Measurements from ENCODE around the gene KCNG2.

Gene KCNG2

GRCh38 chr18:79778291-79778791, 19.4 kb upstream of the KCNG2 start:
- Histone ChIP-seq H3K27me3 (ENCODE audit: insufficient read depth, low read length) (peaks cover 31% of the 10 kb centered on the region; the same call in 1 of the 2 replicates), H3K36me3 (ENCODE audit: insufficient read depth, low read length) (no peaks in the 10 kb centered on the region)

GRCh38 chr18:79779021-79779699, 18.6 kb upstream of the KCNG2 start:
- no peaks in the 10 kb centered on the region for H3K4me1 ChIP-seq (ENCODE audit: control insufficient read depth, insufficient read depth, low read length, unreplicated experiment)
- no peak overlapping the region for H2AFZ ChIP-seq (ENCODE audit: low read length, unreplicated experiment)
- no peaks in the 10 kb centered on the region for H3K36me3 ChIP-seq (ENCODE audit: insufficient read depth, low read length)

More at GRCh38 chr18:79778291-79778791, 19.4 kb upstream of the KCNG2 start:
- H3K27ac ChIP-seq (ENCODE audit: low read depth, low read length): no peak overlapping the region
- no peak overlapping the region for H3K4me3 ChIP-seq (ENCODE audit: low read depth, low read length)
- no peaks in the 10 kb centered on the region for H3K4me1 ChIP-seq (ENCODE audit: control insufficient read depth, insufficient read depth, low read length, unreplicated experiment)
- H3K79me2 ChIP-seq (ENCODE audit: control insufficient read depth, insufficient read depth, low read length, unreplicated experiment): no peaks in the 10 kb centered on the region
- H2AFZ ChIP-seq (ENCODE audit: low read length, unreplicated experiment): no peak overlapping the region

GRCh38 chr18:79779700-79780190, 18.0 kb upstream of the KCNG2 start:
- Histone ChIP-seq H3K27me3 (ENCODE audit: insufficient read depth, low read length) (peaks cover 24% of the 10 kb centered on the region; the same call in 1 of the 2 replicates), H3K27ac (ENCODE audit: low read depth, low read length) (no peak overlapping the region), H3K4me3 (ENCODE audit: low read depth, low read length) (no peak overlapping the region), H2AFZ (ENCODE audit: low read length, unreplicated experiment) (no peak overlapping the region), H3K4me1 (ENCODE audit: control insufficient read depth, insufficient read depth, low read length, unreplicated experiment) (no peaks in the 10 kb centered on the region), H3K79me2 (ENCODE audit: control insufficient read depth, insufficient read depth, low read length, unreplicated experiment) (no peaks in the 10 kb centered on the region), H3K36me3 (ENCODE audit: insufficient read depth, low read length) (no peaks in the 10 kb centered on the region)

More at GRCh38 chr18:79779021-79779699, 18.6 kb upstream of the KCNG2 start:
- peaks cover 24% of the 10 kb centered on the region; the same call in 1 of the 2 replicates for H3K27me3 ChIP-seq (ENCODE audit: insufficient read depth, low read length)
- H3K27ac ChIP-seq (ENCODE audit: low read depth, low read length): no peak overlapping the region
- H3K4me3 ChIP-seq (ENCODE audit: low read depth, low read length): no peak overlapping the region
- no peaks in the 10 kb centered on the region for H3K79me2 ChIP-seq (ENCODE audit: control insufficient read depth, insufficient read depth, low read length, unreplicated experiment)

GRCh38 chr18:79780547-79780946, 17.2 kb upstream of the KCNG2 start:
- Histone ChIP-seq H3K27ac (ENCODE audit: low read depth, low read length) (no peak overlapping the region), H3K79me2 (ENCODE audit: control insufficient read depth, insufficient read depth, low read length, unreplicated experiment) (no peaks in the 10 kb centered on the region), H3K4me3 (ENCODE audit: low read depth, low read length) (no peak overlapping the region), H3K27me3 (ENCODE audit: insufficient read depth, low read length) (peaks cover 20% of the 10 kb centered on the region; the same call in 1 of the 2 replicates), H2AFZ (ENCODE audit: low read length, unreplicated experiment) (no peak overlapping the region), H3K4me1 (ENCODE audit: control insufficient read depth, insufficient read depth, low read length, unreplicated experiment) (peaks cover 5% of the 10 kb centered on the region), H3K36me3 (ENCODE audit: insufficient read depth, low read length) (no peaks in the 10 kb centered on the region)

GRCh38 chr18:79781331-79781941, 16.3 kb upstream of the KCNG2 start:
- peaks cover 9% of the 10 kb centered on the region for H3K4me1 ChIP-seq (ENCODE audit: control insufficient read depth, insufficient read depth, low read length, unreplicated experiment)
- H3K27ac ChIP-seq (ENCODE audit: low read depth, low read length): no peak overlapping the region
- no peak overlapping the region for H2AFZ ChIP-seq (ENCODE audit: low read length, unreplicated experiment)
- H3K79me2 ChIP-seq (ENCODE audit: control insufficient read depth, insufficient read depth, low read length, unreplicated experiment): no peaks in the 10 kb centered on the region
- H3K36me3 ChIP-seq (ENCODE audit: insufficient read depth, low read length): no peaks in the 10 kb centered on the region
- H3K4me3 ChIP-seq (ENCODE audit: low read depth, low read length): no peak overlapping the region
- peaks cover 20% of the 10 kb centered on the region; the same call in 1 of the 2 replicates for H3K27me3 ChIP-seq (ENCODE audit: insufficient read depth, low read length)

- no peak overlapping the region for H2AFZ ChIP-seq (ENCODE audit: low read length, unreplicated experiment)
- peaks cover 20% of the 10 kb centered on the region for H3K4me1 ChIP-seq (ENCODE audit: control insufficient read depth, insufficient read depth, low read length, unreplicated experiment)
- H3K27ac ChIP-seq (ENCODE audit: low read depth, low read length): no peak overlapping the region
- peaks cover 8% of the 10 kb centered on the region for H3K27me3 ChIP-seq (ENCODE audit: insufficient read depth, low read length)
- no peak overlapping the region for H3K4me3 ChIP-seq (ENCODE audit: low read depth, low read length)
- H3K79me2 ChIP-seq (ENCODE audit: control insufficient read depth, insufficient read depth, low read length, unreplicated experiment): no peaks in the 10 kb centered on the region
- no peaks in the 10 kb centered on the region for H3K36me3 ChIP-seq (ENCODE audit: insufficient read depth, low read length)
Observed at GRCh38 chr18:79782566-79783308, 15.0 kb upstream of the KCNG2 start.

- Histone ChIP-seq H3K4me1 (ENCODE audit: control insufficient read depth, insufficient read depth, low read length, unreplicated experiment) (peaks cover 20% of the 10 kb centered on the region), H3K79me2 (ENCODE audit: control insufficient read depth, insufficient read depth, low read length, unreplicated experiment) (no peaks in the 10 kb centered on the region), H3K4me3 (ENCODE audit: low read depth, low read length) (peak overlapping the region; percentile 37; the same call in 1 of the 2 replicates), H3K27me3 (ENCODE audit: insufficient read depth, low read length) (peaks cover 4% of the 10 kb centered on the region), H3K36me3 (ENCODE audit: insufficient read depth, low read length) (no peaks in the 10 kb centered on the region), H2AFZ (ENCODE audit: low read length, unreplicated experiment) (no peak overlapping the region), H3K27ac (ENCODE audit: low read depth, low read length) (peak overlapping the region; percentile 41; the same call in 1 of the 2 replicates)
Observed at GRCh38 chr18:79784071-79784913, 13.4 kb upstream of the KCNG2 start.

GRCh38 chr18:79784965-79785770, 12.6 kb upstream of the KCNG2 start:
- no peaks in the 10 kb centered on the region for H3K79me2 ChIP-seq (ENCODE audit: control insufficient read depth, insufficient read depth, low read length, unreplicated experiment)
- no peak overlapping the region for H2AFZ ChIP-seq (ENCODE audit: low read length, unreplicated experiment)
- H3K36me3 ChIP-seq (ENCODE audit: insufficient read depth, low read length): no peaks in the 10 kb centered on the region
- H3K4me3 ChIP-seq (ENCODE audit: low read depth, low read length): peak overlapping the region; percentile 37; the same call in 1 of the 2 replicates
- peaks cover 21% of the 10 kb centered on the region for H3K4me1 ChIP-seq (ENCODE audit: control insufficient read depth, insufficient read depth, low read length, unreplicated experiment)
- H3K27me3 ChIP-seq (ENCODE audit: insufficient read depth, low read length): peaks cover 4% of the 10 kb centered on the region
- peak overlapping the region; percentile 41; the same call in 1 of the 2 replicates for H3K27ac ChIP-seq (ENCODE audit: low read depth, low read length)

- H3K4me3 ChIP-seq (ENCODE audit: low read depth, low read length): no peak overlapping the region
- peak overlapping the region; percentile 41; the same call in 1 of the 2 replicates for H3K27ac ChIP-seq (ENCODE audit: low read depth, low read length)
- H3K4me1 ChIP-seq (ENCODE audit: control insufficient read depth, insufficient read depth, low read length, unreplicated experiment): peaks cover 27% of the 10 kb centered on the region
- H3K36me3 ChIP-seq (ENCODE audit: insufficient read depth, low read length): no peaks in the 10 kb centered on the region
- peaks cover 4% of the 10 kb centered on the region for H3K27me3 ChIP-seq (ENCODE audit: insufficient read depth, low read length)
- H3K79me2 ChIP-seq (ENCODE audit: control insufficient read depth, insufficient read depth, low read length, unreplicated experiment): no peaks in the 10 kb centered on the region
- H2AFZ ChIP-seq (ENCODE audit: low read length, unreplicated experiment): no peak overlapping the region
Observed at GRCh38 chr18:79785831-79786230, 11.9 kb upstream of the KCNG2 start.

Data from ACC112 (cell line).